Measurements from ENCODE around the gene VDR. TPM values are rescaled to one million over a fixed set of nuclear protein-coding genes. Genes with fewer than 3 reads are reported as not detected.

Gene VDR
- total and polyA plus RNA-seq, 2 donors (not counting 1 experiment from before 2014, with no cell fraction given): 16.2 to 24.4 TPM

DNA sequence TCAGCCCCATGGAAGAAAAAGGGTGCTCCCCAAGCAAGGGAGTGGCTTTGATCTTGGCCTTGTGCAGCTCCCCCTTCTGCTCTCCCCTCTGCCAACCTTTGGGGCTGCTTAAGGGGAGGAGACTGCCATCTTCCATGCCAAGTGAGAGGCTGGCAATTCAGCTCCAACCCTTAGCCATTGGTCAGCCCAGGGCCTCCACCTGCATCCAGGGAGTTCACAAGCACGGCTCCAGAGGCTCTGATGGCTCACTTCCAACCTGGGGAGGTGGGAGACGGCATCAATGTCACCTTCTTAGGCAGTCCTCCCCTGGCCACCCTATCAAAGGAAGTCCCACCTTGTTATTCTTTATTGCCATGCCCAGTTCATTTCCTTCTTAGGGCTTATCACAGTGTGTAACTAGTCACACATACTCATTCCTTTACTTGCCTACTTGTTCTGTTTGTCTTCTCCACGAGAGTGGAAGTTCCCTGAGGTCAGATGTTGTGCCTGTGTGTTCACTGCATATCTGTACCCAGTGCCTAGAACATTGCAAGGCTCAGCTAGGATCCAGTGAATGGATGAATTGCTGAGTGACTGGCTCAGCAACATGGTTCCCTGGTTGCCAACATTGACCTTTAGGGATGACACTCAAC is 90.1 kb downstream of the VDR start:
- H3K36me3 ChIP-seq (ENCODE audit: control insufficient read depth, insufficient read depth, low read length): peaks cover 3% of the 10 kb centered on the region
- no peak for TF ChIP-seq EZH2 (IDR thresholded peaks at IDR 0.05; ENCODE audit: low read length, missing control alignments)
- TF ChIP-seq, protein P1, sequence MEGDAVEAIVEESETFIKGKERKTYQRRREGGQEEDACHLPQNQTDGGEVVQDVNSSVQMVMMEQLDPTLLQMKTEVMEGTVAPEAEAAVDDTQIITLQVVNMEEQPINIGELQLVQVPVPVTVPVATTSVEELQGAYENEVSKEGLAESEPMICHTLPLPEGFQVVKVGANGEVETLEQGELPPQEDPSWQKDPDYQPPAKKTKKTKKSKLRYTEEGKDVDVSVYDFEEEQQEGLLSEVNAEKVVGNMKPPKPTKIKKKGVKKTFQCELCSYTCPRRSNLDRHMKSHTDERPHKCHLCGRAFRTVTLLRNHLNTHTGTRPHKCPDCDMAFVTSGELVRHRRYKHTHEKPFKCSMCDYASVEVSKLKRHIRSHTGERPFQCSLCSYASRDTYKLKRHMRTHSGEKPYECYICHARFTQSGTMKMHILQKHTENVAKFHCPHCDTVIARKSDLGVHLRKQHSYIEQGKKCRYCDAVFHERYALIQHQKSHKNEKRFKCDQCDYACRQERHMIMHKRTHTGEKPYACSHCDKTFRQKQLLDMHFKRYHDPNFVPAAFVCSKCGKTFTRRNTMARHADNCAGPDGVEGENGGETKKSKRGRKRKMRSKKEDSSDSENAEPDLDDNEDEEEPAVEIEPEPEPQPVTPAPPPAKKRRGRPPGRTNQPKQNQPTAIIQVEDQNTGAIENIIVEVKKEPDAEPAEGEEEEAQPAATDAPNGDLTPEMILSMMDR (conservative IDR thresholded peaks at IDR 0.05 in 1 of 2, IDR thresholded peaks at IDR 0.05 in 1 of 2; ENCODE audit: low read depth in 1 of 2, low read length in 2 of 2): no peak
- DNase-seq (ENCODE audit: low read depth in 2 of 2): no peak
- no peak overlapping the region for H3K4me3 ChIP-seq (replicated peaks in 1 of 4; ENCODE audit: control extremely low read depth in 1 of 4, insufficient read depth in 1 of 4, low read depth in 3 of 4, low read length in 4 of 4)
- no peaks in the 10 kb centered on the region for H4K20me1 ChIP-seq (ENCODE audit: control insufficient read depth, extremely low read depth, insufficient read depth, low read length)
- peaks cover 87% of the 10 kb centered on the region for H3K79me2 ChIP-seq (ENCODE audit: control insufficient read depth, insufficient read depth, low read length)
- peak overlapping the region; percentile 92 for H3K27ac ChIP-seq (ENCODE audit: insufficient read depth, low read length)
- no peak overlapping the region for H2AFZ ChIP-seq (ENCODE audit: low read length)
- no peaks in the 10 kb centered on the region for H3K27me3 ChIP-seq (ENCODE audit: control insufficient read depth, insufficient read depth, low read length)
- H3K4me2 ChIP-seq (ENCODE audit: extremely low read depth, insufficient read depth, low read length): peak overlapping the region; percentile 58
- H3K9ac ChIP-seq (ENCODE audit: insufficient read depth, low read length): no peak overlapping the region
- no peaks in the 10 kb centered on the region for H3K9me3 ChIP-seq (ENCODE audit: control insufficient read depth, insufficient read depth, low read depth, low read length)
- H3K4me1 ChIP-seq (ENCODE audit: control insufficient read depth, extremely low read depth, insufficient read depth, low read length): peaks cover 67% of the 10 kb centered on the region

DNA sequence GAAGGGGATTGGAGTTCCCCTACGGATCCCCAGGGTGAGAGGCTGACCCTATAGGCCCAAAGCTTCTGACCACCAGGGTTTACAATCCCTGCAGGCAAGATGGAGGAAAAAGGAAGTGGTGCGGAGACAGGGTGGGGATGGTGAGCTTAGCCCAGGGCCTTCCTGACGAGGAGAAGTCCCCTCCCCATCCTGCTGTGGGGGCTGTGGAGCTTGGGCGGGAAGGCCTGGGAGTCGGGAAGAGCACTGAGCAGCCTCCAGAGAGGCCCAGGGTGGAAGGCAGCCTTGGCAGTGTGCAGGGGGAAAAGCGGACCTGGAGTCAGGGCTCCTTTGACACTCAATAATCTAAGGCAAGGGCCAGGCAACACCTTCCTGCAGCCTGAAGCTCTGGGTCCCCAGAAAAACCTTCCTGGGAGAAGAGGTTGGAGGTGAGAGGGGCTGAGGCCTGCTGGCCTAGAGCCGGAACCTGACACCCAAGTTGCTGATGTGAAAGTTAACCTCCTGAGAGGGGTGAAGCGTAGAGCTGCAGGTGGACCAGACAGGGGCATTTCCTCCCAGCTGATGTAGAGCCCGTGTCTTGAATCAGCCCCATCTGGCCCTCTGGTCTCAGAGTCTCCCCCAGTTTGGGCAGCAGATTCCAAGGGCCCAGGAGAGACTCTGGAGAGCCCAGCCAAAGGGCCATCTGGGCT is 91.1 kb downstream of the VDR start:
- peak overlapping the region; percentile 57 for H3K9ac ChIP-seq (ENCODE audit: insufficient read depth, low read length)
- no peaks in the 10 kb centered on the region for H4K20me1 ChIP-seq (ENCODE audit: control insufficient read depth, extremely low read depth, insufficient read depth, low read length)
- H3K9me3 ChIP-seq (ENCODE audit: control insufficient read depth, insufficient read depth, low read depth, low read length): no peaks in the 10 kb centered on the region
- H3K27ac ChIP-seq (ENCODE audit: insufficient read depth, low read length): peak overlapping the region; percentile 92
- H3K79me2 ChIP-seq (ENCODE audit: control insufficient read depth, insufficient read depth, low read length): peaks cover 88% of the 10 kb centered on the region
- H3K36me3 ChIP-seq (ENCODE audit: control insufficient read depth, insufficient read depth, low read length): peaks cover 3% of the 10 kb centered on the region
- TF ChIP-seq, protein P1 (conservative IDR thresholded peaks at IDR 0.05 in 1 of 2, IDR thresholded peaks at IDR 0.05 in 1 of 2; ENCODE audit: low read depth in 1 of 2, low read length in 2 of 2): no peak
- TF ChIP-seq EZH2 (IDR thresholded peaks at IDR 0.05; ENCODE audit: low read length, missing control alignments): no peak
- peak overlapping the region; percentile 93 for H3K4me2 ChIP-seq (ENCODE audit: extremely low read depth, insufficient read depth, low read length)
- H2AFZ ChIP-seq (ENCODE audit: low read length): no peak overlapping the region
- DNase-seq (ENCODE audit: low read depth in 2 of 2): no peak
- no peaks in the 10 kb centered on the region for H3K27me3 ChIP-seq (ENCODE audit: control insufficient read depth, insufficient read depth, low read length)
- peak overlapping the region; percentile 15 to 58 (median 36) for H3K4me3 ChIP-seq (replicated peaks in 1 of 4; ENCODE audit: control extremely low read depth in 1 of 4, insufficient read depth in 1 of 4, low read depth in 3 of 4, low read length in 4 of 4)
- H3K4me1 ChIP-seq (ENCODE audit: control insufficient read depth, extremely low read depth, insufficient read depth, low read length): peaks cover 73% of the 10 kb centered on the region

DNA sequence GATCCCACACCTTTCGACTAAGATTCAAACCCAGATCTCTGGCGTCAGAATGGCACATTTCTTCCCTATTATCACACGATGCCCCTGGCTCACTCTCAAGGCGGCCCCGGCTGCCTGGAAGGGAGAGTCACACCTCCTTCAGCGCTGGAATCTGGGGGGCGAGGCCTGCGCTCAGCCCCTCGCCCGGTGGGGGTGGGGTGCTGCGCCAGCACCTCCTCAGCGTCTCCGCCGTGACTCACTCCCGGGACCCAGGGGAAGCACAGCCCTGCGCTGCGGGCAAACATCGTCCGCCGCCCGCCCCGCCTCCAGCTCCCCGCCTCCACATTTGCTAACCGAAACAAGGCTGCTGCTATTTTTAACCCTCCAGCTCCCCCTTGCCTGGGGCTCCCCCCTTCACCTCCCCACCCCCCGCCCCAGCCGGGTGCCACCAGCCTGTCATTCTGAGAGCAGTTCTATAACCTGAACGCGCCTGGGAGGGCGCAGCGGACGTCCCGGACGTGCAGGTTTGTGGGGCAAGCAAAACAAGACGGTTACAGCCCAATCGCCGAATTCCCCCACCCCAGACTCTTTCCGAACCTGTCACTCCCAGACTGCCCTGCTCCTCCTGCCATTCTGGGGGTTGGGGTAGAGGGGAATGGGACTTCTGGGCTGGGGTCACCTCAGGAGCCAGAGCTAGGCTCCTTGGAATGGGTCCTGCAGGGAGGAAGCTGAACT is 91.8 kb downstream of the VDR start:
- Histone ChIP-seq H3K27me3 (ENCODE audit: control insufficient read depth, insufficient read depth, low read length) (no peaks in the 10 kb centered on the region), H3K36me3 (ENCODE audit: control insufficient read depth, insufficient read depth, low read length) (no peaks in the 10 kb centered on the region), H3K4me2 (ENCODE audit: extremely low read depth, insufficient read depth, low read length) (peak overlapping the region; percentile 93), H4K20me1 (ENCODE audit: control insufficient read depth, extremely low read depth, insufficient read depth, low read length) (no peaks in the 10 kb centered on the region), H3K9ac (ENCODE audit: insufficient read depth, low read length) (peak overlapping the region; percentile 57), H2AFZ (ENCODE audit: low read length) (no peak overlapping the region), H3K4me1 (ENCODE audit: control insufficient read depth, extremely low read depth, insufficient read depth, low read length) (peaks cover 75% of the 10 kb centered on the region), H3K79me2 (ENCODE audit: control insufficient read depth, insufficient read depth, low read length) (peaks cover 88% of the 10 kb centered on the region), H3K4me3 (replicated peaks in 1 of 4; ENCODE audit: control extremely low read depth in 1 of 4, insufficient read depth in 1 of 4, low read depth in 3 of 4, low read length in 4 of 4) (peak overlapping the region; percentile 23 to 58 (median 36)), H3K27ac (ENCODE audit: insufficient read depth, low read length) (peak overlapping the region; percentile 92), H3K9me3 (ENCODE audit: control insufficient read depth, insufficient read depth, low read depth, low read length) (no peaks in the 10 kb centered on the region)
- peak; percentile 80 to 92 for DNase-seq (ENCODE audit: low read depth in 2 of 2)
- TF ChIP-seq, protein P1 (conservative IDR thresholded peaks at IDR 0.05 in 1 of 2, IDR thresholded peaks at IDR 0.05 in 1 of 2; ENCODE audit: low read depth in 1 of 2, low read length in 2 of 2): no peak
- no peak for TF ChIP-seq EZH2 (IDR thresholded peaks at IDR 0.05; ENCODE audit: low read length, missing control alignments)
